Motor neuron (in vitro differentiated cells): ENCODE data around the gene MAF. TPM values are rescaled to one million over a fixed set of nuclear protein-coding genes. Genes with fewer than 3 reads are reported as not detected.

ENCODE experiments used
- ATAC-seq, 8 experiments: fragments of 200-7000 bp; cut with Tn5 transposase; replicated peaks in 6 of 8; 2 replicates each; pipeline ENCODE4 v1.8.0; 2021; ENCODE audit warnings: mild to moderate bottlenecking in 8 of 8, moderate library complexity in 8 of 8
- H3K27ac ChIP-seq, 2 donors: fragments of 250-450 bp; sonication (Bioruptor Pico); 2 replicates each; pipeline ENCODE4 v1.9.0; 2021; ENCODE audit warnings: antibody characterized with exemption in 2 of 2, mild to moderate bottlenecking in 2 of 2, moderate library complexity in 1 of 2
- H3K4me1 ChIP-seq, 2 donors: fragments of 250-450 bp; sonication (Bioruptor Pico); replicated peaks in 1 of 2; 2 replicates each; pipeline ENCODE4 v1.6.1; 2021; ENCODE audit warnings: antibody characterized with exemption in 2 of 2, mild to moderate bottlenecking in 2 of 2, moderate library complexity in 1 of 2
- H3K4me3 ChIP-seq, 5 donors: fragments of 250-450 bp; sonication (Bioruptor Pico); 2 replicates each; pipeline ENCODE4 v1.9.0; 2021; ENCODE audit warnings: antibody characterized with exemption in 5 of 5, mild to moderate bottlenecking in 5 of 5, moderate library complexity in 4 of 5
- WGBS, 10 experiments: fragments of 450-650 bp; shearing (Covaris generic); methylation state at CpG; one replicate each; pipeline ENCODE4 v1.0.0; 2022; 5-methylcytosine and 5-hydroxymethylcytosine counted together
- in situ Hi-C, 9 experiments: fragments of 400-800 bp; cut with MboI; loops; one replicate each; pipeline ENCODE4 v1.15.0; 2021; ENCODE audit warnings: low sequenced_read_pairs in 9 of 9, low pct_unique_long_range_greater_than_20kb in 2 of 9; ENCODE audit not compliant: unreplicated experiment in 9 of 9
- total RNA-seq, 8 experiments: library from RNA; unstranded; fragments of 300-600 nt; gene quantifications; 2 replicates each; pipeline versions ENCODE4 v1.2.3 to v1.2.4, GENCODE V29; 2022

The MAF gene
- total RNA-seq, 8 experiments from 2014 or later, result 0.10 to 12.6 (median 6.4) TPM

- no peak for ATAC-seq
- WGBS, 10 experiments, result 25 to 90% (median 63%) methylated on average over 2 to 6 of the region's 7 CpGs
- in situ Hi-C loops, result loop anchor here in 5 of 9 experiments (10.0 to 25.0 kb wide), 6 partner anchors 452 to 1498 kb away; no protein-coding TSS in a partner anchor
Measured at GRCh38 chr16:79609861-79610260, 9.3 kb upstream of the MAF start.

GRCh38 chr16:79608976-79609375, 8.4 kb upstream of the MAF start:
- peak in 1 of 8 experiments; percentile 14 for ATAC-seq
- H3K4me1 ChIP-seq, result peaks cover 10 to 15% of the 10 kb centered on the region in 2 donors
- in situ Hi-C loops, result loop anchor here in 5 of 9 experiments (10.0 to 25.0 kb wide), 6 partner anchors 453 to 1497 kb away; no protein-coding TSS in a partner anchor

More at GRCh38 chr16:79609861-79610260, 9.3 kb upstream of the MAF start:
- Histone ChIP-seq H3K4me1 (peaks cover 5 to 15% of the 10 kb centered on the region in 2 donors), H3K4me3 (no peak overlapping the region), H3K27ac (no peak overlapping the region)

GRCh38 chr16:79607587-79607986, 7.0 kb upstream of the MAF start:
- H3K4me3 ChIP-seq, result no peak overlapping the region
- H3K4me1 ChIP-seq, result peaks cover 12 to 15% of the 10 kb centered on the region in 2 donors
- in situ Hi-C loops, result loop anchor here in 5 of 9 experiments (10.0 to 25.0 kb wide), 6 partner anchors 455 to 1495 kb away; no protein-coding TSS in a partner anchor
- no peak overlapping the region for H3K27ac ChIP-seq
- WGBS, 10 experiments, result 0 to 97% (median 77%) methylated on average over 1 to 3 of the region's 3 CpGs; no CpG with 5 or more reads in 6 of the 10 experiments
- peak; percentile 41 to 75 (median 55) for ATAC-seq

More at GRCh38 chr16:79608976-79609375, 8.4 kb upstream of the MAF start:
- Histone ChIP-seq H3K27ac (no peak overlapping the region), H3K4me3 (no peak overlapping the region)
- 20 to 80% (median 48%) methylated on average over 1 to 4 of the region's 5 CpGs; no CpG with 5 or more reads in 5 of the 10 experiments for WGBS, 10 experiments

GRCh38 chr16:79605999-79606398, 5.5 kb upstream of the MAF start:
- H3K27ac ChIP-seq, result no peak overlapping the region
- H3K4me1 ChIP-seq, result peaks cover 18 to 19% of the 10 kb centered on the region in 2 donors
- 0 to 51% (median 42%) methylated on average over 1 to 7 of the region's 7 CpGs; no CpG with 5 or more reads in 2 of the 10 experiments for WGBS, 10 experiments
- ATAC-seq, result peak in 1 of 8 experiments; percentile 6
- no peak overlapping the region for H3K4me3 ChIP-seq
- in situ Hi-C loops, result loop anchor here in 5 of 9 experiments (10.0 to 25.0 kb wide), 6 partner anchors 456 to 1494 kb away; no protein-coding TSS in a partner anchor

GRCh38 chr16:79603055-79603454, 2.5 kb upstream of the MAF start:
- no peak overlapping the region for H3K27ac ChIP-seq
- WGBS, 10 experiments, result 9 to 100% (median 73%) methylated on average over 1 to 2 of the region's 2 CpGs
- no peak overlapping the region for H3K4me3 ChIP-seq

GRCh38 chr16:79602628-79603014, 2.1 kb upstream of the MAF start:
- no peak overlapping the region for H3K4me3 ChIP-seq
- 0 to 71% (median 47%) methylated on average over 3 to 5 of the region's 5 CpGs; no CpG with 5 or more reads in 1 of the 10 experiments for WGBS, 10 experiments
- ATAC-seq, result no peak
- H3K27ac ChIP-seq, result no peak overlapping the region
- peaks cover 8 to 19% of the 10 kb centered on the region in 2 donors for H3K4me1 ChIP-seq
- in situ Hi-C loops, result loop anchor here in 5 of 9 experiments (10.0 to 25.0 kb wide), 6 partner anchors 460 to 1490 kb away; no protein-coding TSS in a partner anchor

More at GRCh38 chr16:79603055-79603454, 2.5 kb upstream of the MAF start:
- H3K4me1 ChIP-seq, result peaks cover 10 to 19% of the 10 kb centered on the region in 2 donors
- in situ Hi-C loops, result loop anchor here in 5 of 9 experiments (10.0 to 25.0 kb wide), 6 partner anchors 459 to 1491 kb away; no protein-coding TSS in a partner anchor
- no peak for ATAC-seq

GRCh38 chr16:79601931-79602627, 1.5 kb upstream of the MAF start:
- Histone ChIP-seq H3K27ac (no peak overlapping the region), H3K4me3 (peak overlapping the region; percentile 47 to 67 (median 54)), H3K4me1 (peaks cover 7 to 22% of the 10 kb centered on the region in 2 donors)
- ATAC-seq, result peak in 3 of 8 experiments; percentile 2 to 5 (median 4)
- in situ Hi-C loops, result loop anchor here in 5 of 9 experiments (10.0 to 25.0 kb wide), 6 partner anchors 460 to 1490 kb away; no protein-coding TSS in a partner anchor
- 0 to 71% (median 1%) methylated on average over 1 to 14 of the region's 15 CpGs for WGBS, 10 experiments

GRCh38 chr16:79601092-79601930, 774 bp upstream of the MAF start:
- H3K4me1 ChIP-seq, result peaks cover 7 to 22% of the 10 kb centered on the region in 2 donors
- in situ Hi-C loops, result loop anchor here in 5 of 9 experiments (10.0 to 25.0 kb wide), 6 partner anchors 461 to 1489 kb away; no protein-coding TSS in a partner anchor
- peak; percentile 3 to 30 (median 5) for ATAC-seq
- H3K27ac ChIP-seq, result no peak overlapping the region
- peak overlapping the region; percentile 47 to 67 (median 54) for H3K4me3 ChIP-seq
- WGBS, 10 experiments, result 0 to 6% (median 2%) methylated on average over 2 to 14 of the region's 51 CpGs; no CpG with 5 or more reads in 2 of the 10 experiments

GRCh38 chr16:79599837-79600637, 500 bp downstream of the MAF start:
- Histone ChIP-seq H3K4me3 (peak overlapping the region; percentile 47 to 67 (median 54)), H3K4me1 (peaks cover 13 to 29% of the 10 kb centered on the region in 2 donors), H3K27ac (peak overlapping the region in 1 of 2 donors; percentile 57)
- peak; percentile 42 to 74 (median 70) for ATAC-seq
- WGBS, 10 experiments, result 0 to 4% (median 0%) methylated on average over 2 to 24 of the region's 84 CpGs; no CpG with 5 or more reads in 4 of the 10 experiments
- in situ Hi-C loops, result loop anchor here in 5 of 9 experiments (10.0 to 25.0 kb wide), 6 partner anchors 462 to 1488 kb away; no protein-coding TSS in a partner anchor

- H3K27ac ChIP-seq, result peak overlapping the region in 1 of 2 donors; percentile 57
- WGBS, 10 experiments, result 0% methylated on average over 5 of the region's 79 CpGs; no CpG with 5 or more reads in 9 of the 10 experiments
- in situ Hi-C loops, result no loop called here
- H3K4me1 ChIP-seq, result peaks cover 16 to 34% of the 10 kb centered on the region in 2 donors
- H3K4me3 ChIP-seq, result peak overlapping the region; percentile 47 to 67 (median 54)
- peak in 5 of 8 experiments; percentile 10 to 34 (median 23) for ATAC-seq
Measured at GRCh38 chr16:79599256-79599836, 1.2 kb downstream of the MAF start.
